Endothelial cell of umbilical vein (primary cell): ENCODE measurements around the gene HDAC8. TPM values are rescaled to one million over a fixed set of nuclear protein-coding genes. Genes with fewer than 3 reads are reported as not detected.

Experiments used
- BruUV-seq: library from RNA; stranded (reverse); fragments of 400-500 nt; replicated peaks from 2 replicates; lab custom pipeline; 2021; lab: Mats Ljungman, UMichigan
- CTCF ChIA-PET: fragments of 300-600, 350-600 bp; sonication (Branson Sonifier 250); formaldehyde crosslinking; loops from one replicate; lab custom pipeline; 2021; ENCODE audit warnings: antibody characterized with exemption, inconsistent platforms; lab: Charles Lee
- POLR2A ChIA-PET: fragments of 300-600, 350-600 bp; sonication (Branson Sonifier 250); formaldehyde crosslinking; loops from one replicate; lab custom pipeline; 2021; ENCODE audit warnings: antibody characterized with exemption, inconsistent platforms; lab: Charles Lee
- DNase-seq: peaks from one replicate; pipeline ENCODE4 v3.0.0-alpha.2; 2011; ENCODE audit warnings: low read depth, low spot score
- FAIRE-seq: peaks from 2 replicates; lab custom pipeline; 2011; peaks lifted over from hg19 to GRCh38; lab: Jason Lieb, UNC
- H2AFZ ChIP-seq: 2 replicates; pipeline ENCODE4 v1.6.0; 2012; ENCODE audit warnings: low read depth, low read length, control low read depth, inconsistent platforms
- H3K27ac ChIP-seq: 2 replicates; pipeline ENCODE4 v1.5.1; 2011; ENCODE audit warnings: low read depth, mild to moderate bottlenecking, control low read depth, low read length, moderate library complexity; ENCODE audit not compliant: insufficient read depth
- H3K27me3 ChIP-seq, 2 experiments: 2 replicates each; pipeline versions ENCODE4 v1.6.0 to v1.6.1; 2011; ENCODE audit warnings: low read length in 2 of 2, mixed read lengths in 1 of 2; ENCODE audit not compliant: control insufficient read depth in 2 of 2, insufficient read depth in 2 of 2
- H3K36me3 ChIP-seq, 2 experiments: 2 replicates in 1 of 2; 3 replicates in 1 of 2; pipeline ENCODE4 v1.5.1; 2011; ENCODE audit warnings: low read length in 2 of 2, mild to moderate bottlenecking in 1 of 2, moderate library complexity in 1 of 2; ENCODE audit not compliant: control insufficient read depth in 2 of 2, insufficient read depth in 2 of 2; ENCODE audit errors: extremely low read depth in 1 of 2
- H3K4me1 ChIP-seq: 3 replicates; pipeline ENCODE4 v1.5.1; 2011; ENCODE audit warnings: mild to moderate bottlenecking, low read length; ENCODE audit not compliant: control insufficient read depth, insufficient read depth; ENCODE audit errors: extremely low read depth
- H3K4me2 ChIP-seq: 2 replicates; pipeline ENCODE4 v1.6.1; 2011; ENCODE audit warnings: low read length, control low read depth, mixed read lengths; ENCODE audit not compliant: insufficient read depth
- H3K4me3 ChIP-seq, 3 experiments: fragments of 200-600 bp in 1 of 3; sonication (generic), shearing (Covaris generic) in 1 of 3; replicated peaks in 1 of 3; 2 replicates each; pipeline ENCODE4 v1.5.1; 2011 to 2016; ENCODE audit warnings: control low read depth in 3 of 3, low read length in 3 of 3, mild to moderate bottlenecking in 2 of 3, inconsistent platforms in 1 of 3, low read depth in 1 of 3, moderate library complexity in 1 of 3; ENCODE audit not compliant: insufficient read depth in 1 of 3
- H3K79me2 ChIP-seq: 2 replicates; pipeline ENCODE4 v1.6.0; 2012; ENCODE audit warnings: low read length, inconsistent platforms; ENCODE audit not compliant: control insufficient read depth, insufficient read depth
- H3K9ac ChIP-seq: replicated peaks from 2 replicates; pipeline ENCODE3; 2011; ENCODE audit warnings: low read length, control low read depth; ENCODE audit not compliant: insufficient read depth; ENCODE audit errors: extremely low read depth
- H3K9me1 ChIP-seq: replicated peaks from 3 replicates; pipeline ENCODE4 v1.6.0; 2011; ENCODE audit warnings: mild to moderate bottlenecking, low read length; ENCODE audit not compliant: control insufficient read depth, insufficient read depth; ENCODE audit errors: extremely low read depth
- H3K9me3 ChIP-seq: replicated peaks from 2 replicates; pipeline ENCODE4 v1.5.1; 2012; ENCODE audit warnings: low read length, inconsistent platforms; ENCODE audit not compliant: control insufficient read depth, insufficient read depth
- H4K20me1 ChIP-seq: replicated peaks from 2 replicates; pipeline ENCODE3; 2011; ENCODE audit warnings: mild to moderate bottlenecking, low read length; ENCODE audit not compliant: control insufficient read depth, insufficient read depth; ENCODE audit errors: extremely low read depth
- CTCF ChIP-seq, 2 donors: IDR thresholded peaks; 1 replicate in 1 of 2; 2 replicates in 1 of 2; pipeline ENCODE4 v1.5.1; 2011; ENCODE audit warnings: low read length in 2 of 2, mild to moderate bottlenecking in 2 of 2, moderate library complexity in 2 of 2, control low read depth in 1 of 2, inconsistent platforms in 1 of 2, low read depth in 1 of 2; ENCODE audit not compliant: insufficient read depth in 1 of 2; ENCODE audit errors: extremely low read depth in 1 of 2
- EZH2 ChIP-seq: IDR thresholded peaks from 2 replicates; pipeline ENCODE4 v1.6.1; 2012; ENCODE audit warnings: borderline replicate concordance, low read depth, mild to moderate bottlenecking, moderate library complexity, low read length, inconsistent platforms; ENCODE audit not compliant: severe bottlenecking
- FOS ChIP-seq: IDR thresholded peaks from 2 replicates; pipeline ENCODE4 v1.6.1; 2011; ENCODE audit warnings: mild to moderate bottlenecking, low read length, moderate library complexity, borderline replicate concordance; ENCODE audit not compliant: insufficient read depth
- GATA2 ChIP-seq: IDR thresholded peaks from 2 replicates; pipeline ENCODE4 v1.7.0; 2011; ENCODE audit warnings: low read depth, mild to moderate bottlenecking, moderate library complexity, mixed read lengths, low read length; ENCODE audit not compliant: insufficient read length, insufficient read depth
- JUN ChIP-seq: IDR thresholded peaks from 2 replicates; pipeline ENCODE4 v1.6.1; 2011; ENCODE audit warnings: borderline replicate concordance, low read depth; ENCODE audit not compliant: insufficient read length, insufficient read depth
- MAX ChIP-seq: IDR thresholded peaks from 2 replicates; pipeline ENCODE4 v1.6.1; 2011; ENCODE audit not compliant: insufficient read depth, insufficient read length
- MYC ChIP-seq: IDR thresholded peaks from one replicate; pipeline ENCODE4 v1.6.1; 2011; ENCODE audit warnings: mild to moderate bottlenecking, low read depth, low read length
- POLR2A ChIP-seq: IDR thresholded peaks from 2 replicates; pipeline ENCODE4 v1.6.1; 2012; ENCODE audit warnings: low read depth, mild to moderate bottlenecking, control low read depth, low read length
- POLR2AphosphoS5 ChIP-seq: IDR thresholded peaks from 2 replicates; pipeline ENCODE4 v1.6.1; 2012; ENCODE audit warnings: low read depth, mild to moderate bottlenecking, control low read depth, low read length, moderate library complexity; ENCODE audit not compliant: insufficient read depth
- dilution Hi-C: fragments of 300-500 bp; cut with MboI; formaldehyde crosslinking; loops from one replicate; pipeline ENCODE4 v1.15.0; 2019; ENCODE audit warnings: low sequenced_read_pairs; ENCODE audit not compliant: extremely low pct_ligation_motif_present
- intact Hi-C: fragments of 100-400 bp; cut with micrococcal nuclease; formaldehyde crosslinking; loops from one replicate; pipeline ENCODE4 v1.10.0; 2022
- polyA plus RNA-seq, 4 experiments: library from polyadenylated mRNA; depleted of rRNA in 3 of 4; stranded (reverse) in 3 of 4; unstranded in 1 of 4; fragments of >200 nt; gene quantifications; 2 replicates each; pipeline versions ENCODE4 v1.2.1 to v1.2.3, GENCODE V29; 2011 to 2012; ENCODE audit warnings: missing spikeins in 1 of 4
- total RNA-seq: library from RNA; stranded (reverse); gene quantifications from 2 replicates; pipeline ENCODE4 v1.2.3, GENCODE V29; 2021

HDAC8 gene
- total and polyA plus RNA-seq, 2 donors (not counting 3 experiments of a cell fraction or from before 2014, with no cell fraction given): 17.6 to 37.2 TPM

- Histone ChIP-seq H3K9me3 (no peaks in the 10 kb centered on the region), H3K4me1 (no peaks in the 10 kb centered on the region), H3K36me3 (peaks cover 0 to 5% of the 10 kb centered on the region in 2 experiments), H2AFZ (no peak overlapping the region), H3K79me2 (no peaks in the 10 kb centered on the region), H3K4me2 (no peak overlapping the region), H3K4me3 (no peak overlapping the region), H4K20me1 (no peaks in the 10 kb centered on the region), H3K9me1 (no peaks in the 10 kb centered on the region), H3K27me3 (no peaks in the 10 kb centered on the region), H3K9ac (no peak overlapping the region), H3K27ac (no peak overlapping the region)
- DNase-seq (no peak), FAIRE-seq (no peak)
- dilution Hi-C loops (no loop called here), intact Hi-C loops (no loop called here)
- TF ChIP-seq GATA2: no peak
- TF ChIP-seq JUN: no peak
- no peak for TF ChIP-seq POLR2AphosphoS5
- TF ChIP-seq CTCF (IDR thresholded peaks at IDR 0.05; ENCODE audit: extremely low read depth in 1 of 2, insufficient read depth in 1 of 2, low read depth in 1 of 2, low read length in 2 of 2): no peak
- TF ChIP-seq MYC: no peak
- TF ChIP-seq MAX: no peak
- TF ChIP-seq EZH2: no peak
- TF ChIP-seq FOS: no peak
- TF ChIP-seq POLR2A: no peak
- ChIA-PET POLR2A (no interaction called here), CTCF (no interaction called here)
- no TSS peak for BruUV-seq
Measured at GRCh38 chrX:72349190-72349589, 223.5 kb downstream of the HDAC8 start.
